Measurements from ENCODE around the gene ZFAND3.

- no peak for TF ChIP-seq EZH2 (IDR thresholded peaks at IDR 0.05; ENCODE audit: low read length, missing control alignments)
- no peak for TF ChIP-seq CTCF (conservative IDR thresholded peaks at IDR 0.05 in 1 of 2, IDR thresholded peaks at IDR 0.05 in 1 of 2; ENCODE audit: low read depth in 1 of 2, low read length in 2 of 2)
These were observed 348.6 kb downstream of the ZFAND3 start for GRCh38 chr6:38168126-38168525.

Measured in fibroblast of lung (primary cell).